H1 (cell line): ENCODE data around the gene USH1C. TPM values are rescaled to one million over a fixed set of nuclear protein-coding genes. Genes with fewer than 3 reads are reported as not detected.

Experiments
- polyA plus RNA-seq, 7 experiments: library from polyadenylated mRNA; depleted of rRNA in 3 of 7; stranded (reverse) in 5 of 7; unstranded in 2 of 7; fragments of >200 nt in 5 of 7; fragments of 200-250 nt in 2 of 7; gene quantifications; 1 replicate in 5 of 7; 2 replicates in 1 of 7; 4 replicates in 1 of 7; pipeline versions ENCODE4 v1.2.1 to v1.2.3, GENCODE V29; 2011 to 2013; ENCODE audit warnings: missing spikeins in 2 of 7, mixed read lengths in 2 of 7
- total RNA-seq: library from RNA; stranded (reverse); fragmentation: NEBNext Ultra II Directional; extraction: Animal tissue kit (Norgen Biotek cat#: 25700); gene quantifications from 2 replicates; pipeline ENCODE4 v1.2.1, GENCODE V29; 2021
- TF ChIP-seq, protein P1 (sequence below): IDR thresholded peaks from 2 replicates; pipeline ENCODE4 v1.6.1; 2011; ENCODE audit warnings: low read length, improper control_type of control experiment

USH1C gene
- total and polyA plus RNA-seq, 2 of the 8 experiments (the other 6 are each of a cell fraction or from before 2014, with no cell fraction given): 1.3 to 1.6 TPM

DNA sequence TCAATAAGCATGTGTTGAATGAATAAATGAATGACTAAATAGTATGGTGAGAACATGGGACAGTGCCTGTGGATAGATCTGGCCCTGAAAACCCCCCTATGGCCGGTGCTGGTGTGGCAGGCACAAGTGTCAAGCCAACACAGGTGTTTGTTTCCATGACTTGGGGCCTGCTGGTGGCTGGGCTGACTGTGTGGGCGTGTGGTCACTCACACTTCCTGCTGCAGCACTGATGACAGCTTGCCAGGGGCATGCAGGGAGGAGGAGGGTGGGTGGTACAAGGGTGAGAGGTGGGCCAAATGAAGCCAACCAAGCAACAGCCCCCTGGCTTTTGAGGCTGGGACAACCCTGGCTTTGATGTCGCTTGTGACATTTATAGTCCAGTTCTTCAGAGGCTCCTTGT is 37.3 kb downstream of the USH1C start (continued):
- TF ChIP-seq, protein P1, sequence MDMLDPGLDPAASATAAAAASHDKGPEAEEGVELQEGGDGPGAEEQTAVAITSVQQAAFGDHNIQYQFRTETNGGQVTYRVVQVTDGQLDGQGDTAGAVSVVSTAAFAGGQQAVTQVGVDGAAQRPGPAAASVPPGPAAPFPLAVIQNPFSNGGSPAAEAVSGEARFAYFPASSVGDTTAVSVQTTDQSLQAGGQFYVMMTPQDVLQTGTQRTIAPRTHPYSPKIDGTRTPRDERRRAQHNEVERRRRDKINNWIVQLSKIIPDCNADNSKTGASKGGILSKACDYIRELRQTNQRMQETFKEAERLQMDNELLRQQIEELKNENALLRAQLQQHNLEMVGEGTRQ: no peak
